ENCODE data around the gene CEACAM19. TPM values are rescaled to one million over a fixed set of nuclear protein-coding genes. Genes with fewer than 3 reads are reported as not detected.
A peak's percentile ranks its signal among the peaks of the same experiment; 100 is the strongest.

Gene CEACAM19
- total RNA-seq, 1 experiment from 2014 or later: 3.5 TPM

GRCh38 chr19:44714597-44715169 is 43.4 kb downstream of the CEACAM19 start:
- Histone ChIP-seq H4K8ac (replicated peaks; ENCODE audit: insufficient read length, low read depth, low read length) (no peak overlapping the region), H3K27ac (ENCODE audit: insufficient read length, low read depth, low read length) (no peak overlapping the region), H3K4ac (ENCODE audit: low read depth, low read length) (no peak overlapping the region), H2BK20ac (ENCODE audit: low read depth, low read length, poor library complexity, severe bottlenecking) (no peak overlapping the region), H3K18ac (ENCODE audit: insufficient read length, low read depth, low read length) (no peak overlapping the region), H4K5ac (ENCODE audit: insufficient read length, low read depth, low read length) (no peak overlapping the region), H3K9me3 (ENCODE audit: control insufficient read depth, low read depth, low read length) (peaks cover 5% of the 10 kb centered on the region), H3K79me1 (ENCODE audit: insufficient read depth, low read depth, low read length, poor library complexity, severe bottlenecking) (no peaks in the 10 kb centered on the region), H3K23ac (ENCODE audit: insufficient read length, low read depth, low read length) (no peak overlapping the region), H2BK15ac (ENCODE audit: low read depth, low read length) (no peak overlapping the region), H3K14ac (ENCODE audit: insufficient read depth, low read length) (no peak overlapping the region), H3K27me3 (ENCODE audit: insufficient read depth, low read length) (no peaks in the 10 kb centered on the region), H3K23me2 (ENCODE audit: insufficient read length, low read depth, low read length, poor library complexity, severe bottlenecking) (peaks cover 3% of the 10 kb centered on the region), H2AFZ (ENCODE audit: low read length) (no peak overlapping the region), H4K20me1 (ENCODE audit: control insufficient read depth, insufficient read depth, insufficient read length) (no peaks in the 10 kb centered on the region), H2BK120ac (ENCODE audit: low read depth, low read length, poor library complexity, severe bottlenecking) (no peak overlapping the region), H3K79me2 (ENCODE audit: insufficient read depth, low read length) (no peaks in the 10 kb centered on the region), H2BK12ac (ENCODE audit: insufficient read length, low read depth, low read length) (no peak overlapping the region), H2BK5ac (ENCODE audit: insufficient read length, low read length) (no peak overlapping the region), H3K56ac (ENCODE audit: insufficient read length, low read depth, low read length) (no peak overlapping the region), H3K4me1 (ENCODE audit: insufficient read depth, low read length) (no peaks in the 10 kb centered on the region; the same call in 1 of the 2 replicates), H3K4me2 (ENCODE audit: insufficient read depth, insufficient read length, low read length) (no peak overlapping the region), H3T11ph (ENCODE audit: low read length) (no peak overlapping the region), H2AK5ac (ENCODE audit: insufficient read length, low read length) (no peak overlapping the region), H4K91ac (ENCODE audit: insufficient read length, low read depth, low read length) (no peak overlapping the region), H3K9ac (ENCODE audit: extremely low read depth, insufficient read length, low read length) (no peak overlapping the region)
- Mint-ChIP-seq H3K27ac (no peak overlapping the region), H3K27me3 (ENCODE audit: low read depth) (peaks cover 5% of the 10 kb centered on the region), H3K4me1 (peaks cover 11 to 12% of the 10 kb centered on the region in 2 experiments), H3K4me3 (peak overlapping the region in 1 of 2 experiments; percentile 44; a peak in 1 of 5 replicates), H3K36me3 (ENCODE audit: insufficient read depth in 1 of 3, low read depth in 3 of 3) (peaks cover 14 to 15% (median 15%) of the 10 kb centered on the region in 3 experiments), H3K9me3 (peaks cover 21% of the 10 kb centered on the region in 2 experiments)
- no peak for DNase-seq
- no peak for TF ChIP-seq CTCF (conservative IDR thresholded peaks at IDR 0.05)
- no CpG with 5 or more reads among the region's 2 CpGs for WGBS (ENCODE audit: extremely low coverage, insufficient read length, low lambda C conversion rate)
